Erythroblast (primary cell): ENCODE results near the gene SLC5A11.

Experiments used
- DNase-seq, 2 experiments: peaks; one replicate each; lab custom pipeline; 2025; lab: John Stamatoyannopoulos, UW
- GATA1 ChIP-seq: IDR thresholded peaks from 2 replicates; pipeline ENCODE4 v1.6.1; 2011; ENCODE audit warnings: low read depth, mild to moderate bottlenecking, control low read depth, low read length, moderate library complexity
- POLR2A ChIP-seq: IDR thresholded peaks from 2 replicates; pipeline ENCODE4 v1.6.1; 2011; ENCODE audit warnings: mild to moderate bottlenecking, low read length

The SLC5A11 gene

DNA sequence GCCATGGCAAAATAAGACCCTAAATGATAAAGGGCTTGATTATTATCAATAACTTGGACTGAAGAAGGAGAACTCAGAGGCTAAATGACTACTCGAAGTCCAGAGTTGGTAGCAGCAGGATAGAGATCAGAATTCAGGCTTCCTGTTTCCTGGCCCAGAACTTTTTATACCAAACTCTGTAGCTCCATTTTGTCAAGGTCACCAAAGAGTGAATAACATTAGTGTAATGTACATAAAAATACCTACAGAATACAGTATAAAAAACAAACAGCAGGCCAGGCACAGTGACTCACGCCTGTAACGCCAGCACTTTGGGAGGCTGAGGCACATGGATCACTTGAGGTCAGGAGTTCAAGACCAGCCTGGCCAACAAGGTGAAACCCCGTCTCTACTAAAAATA lies 90.4 kb downstream of the SLC5A11 start:
- DNase-seq = no peak
- TF ChIP-seq POLR2A (no peak), GATA1 (no peak)

GRCh38 chr16:24939224-24939623 lies 93.5 kb downstream of the SLC5A11 start:
- TF ChIP-seq POLR2A = no peak
- no peak for TF ChIP-seq GATA1

DNA sequence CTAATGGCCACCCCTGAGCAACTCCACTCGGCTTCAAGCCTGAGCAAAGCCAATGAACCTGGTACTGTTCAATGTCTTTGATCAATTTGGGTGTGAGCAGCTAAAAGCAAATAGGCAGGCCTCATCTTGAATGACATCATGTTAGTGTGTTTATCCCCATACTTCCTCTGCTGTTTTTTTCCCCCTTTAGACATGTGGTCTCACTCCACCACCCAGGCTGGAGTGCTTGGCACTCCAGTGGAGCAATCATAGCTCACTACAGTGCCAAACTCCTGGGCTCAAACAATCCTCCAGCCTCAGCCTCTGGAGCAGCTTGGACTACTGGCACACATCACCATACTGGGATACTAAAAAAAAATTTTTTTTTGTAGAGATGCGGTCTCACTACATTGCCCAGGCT lies 94.0 kb downstream of the SLC5A11 start:
- no peak for DNase-seq
- TF ChIP-seq POLR2A (no peak), GATA1 (no peak)

More at GRCh38 chr16:24939224-24939623, 93.5 kb downstream of the SLC5A11 start:
- DNase-seq = no peak

GRCh38 chr16:24943471-24943870 lies 97.7 kb downstream of the SLC5A11 start:
- TF ChIP-seq GATA1 = no peak
- no peak for TF ChIP-seq POLR2A
- DNase-seq = no peak

DNA sequence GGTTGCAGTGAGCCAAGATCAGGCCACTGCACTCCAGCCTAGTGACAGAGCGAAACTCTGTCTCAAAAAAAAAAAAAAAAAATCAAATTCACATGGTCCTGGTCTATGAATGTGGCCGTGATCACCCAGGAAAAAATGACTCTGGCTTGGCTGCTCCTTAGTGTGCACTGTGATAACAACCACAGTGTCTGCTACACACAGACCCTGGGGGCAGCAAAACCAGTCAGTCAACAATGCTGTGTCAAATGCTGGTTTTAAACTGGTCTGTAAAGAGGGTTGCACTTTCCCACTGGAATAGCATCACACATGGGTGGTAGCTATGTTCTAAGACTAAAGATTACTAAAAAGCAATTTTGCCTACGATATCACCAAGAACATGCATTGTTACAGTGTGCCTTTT lies 98.4 kb downstream of the SLC5A11 start:
- no peak for DNase-seq

DNA sequence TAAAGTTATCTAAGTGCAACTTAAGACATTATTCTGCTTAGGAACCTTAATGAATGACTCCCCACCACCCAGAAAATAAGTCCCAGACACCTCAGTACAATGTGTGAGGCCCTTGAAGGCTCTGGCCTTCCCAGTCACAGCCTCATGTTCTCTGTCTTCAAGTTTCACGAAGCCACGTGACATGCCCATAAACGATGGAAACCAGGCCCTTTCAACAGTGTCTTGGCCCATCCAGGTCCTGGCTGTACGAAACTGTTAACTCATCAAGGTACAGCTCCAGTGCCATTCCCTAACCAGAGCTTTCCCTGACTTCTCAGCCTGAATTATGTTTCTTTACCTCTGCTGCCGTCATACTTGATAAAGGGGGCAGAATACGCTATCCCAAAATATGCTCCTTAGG lies 100.4 kb downstream of the SLC5A11 start:
- no peak for TF ChIP-seq POLR2A
- no peak for TF ChIP-seq GATA1

More for the DNA sequence above, 98.4 kb downstream of the SLC5A11 start:
- TF ChIP-seq GATA1 (no peak), POLR2A (no peak)

DNA sequence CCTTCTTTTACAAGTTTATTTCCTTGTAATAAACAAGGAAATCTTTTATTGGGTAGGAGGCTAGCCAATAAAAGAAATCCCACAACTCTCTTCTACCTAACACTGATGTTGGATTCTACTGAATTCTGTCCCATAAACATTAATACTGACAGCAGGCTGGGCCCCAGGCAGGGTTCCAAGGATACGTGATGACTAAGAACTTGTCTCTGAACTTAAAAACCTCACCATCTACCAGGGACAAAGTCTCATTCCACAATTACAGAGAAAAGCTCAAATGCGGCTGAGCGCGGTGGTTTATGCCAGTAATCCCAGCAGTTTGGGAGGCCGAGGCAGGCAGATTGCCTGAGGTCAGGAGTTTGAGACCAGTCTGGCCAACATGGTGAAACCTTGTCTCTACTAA lies 104.5 kb downstream of the SLC5A11 start:
- TF ChIP-seq GATA1 (no peak), POLR2A (no peak)
- DNase-seq = no peak

More for the DNA sequence above, 100.4 kb downstream of the SLC5A11 start:
- no peak for DNase-seq

GRCh38 chr16:24953306-24953705 lies 107.5 kb downstream of the SLC5A11 start:
- DNase-seq = no peak
- TF ChIP-seq POLR2A = no peak
- TF ChIP-seq GATA1 = no peak

GRCh38 chr16:24953721-24954120 lies 108.0 kb downstream of the SLC5A11 start:
- DNase-seq = no peak
- no peak for TF ChIP-seq POLR2A
- no peak for TF ChIP-seq GATA1

GRCh38 chr16:24954137-24954536 lies 108.4 kb downstream of the SLC5A11 start:
- no peak for TF ChIP-seq GATA1
- TF ChIP-seq POLR2A = no peak

GRCh38 chr16:24955975-24956731 lies 110.4 kb downstream of the SLC5A11 start:
- TF ChIP-seq GATA1 (no peak), POLR2A (no peak)
- no peak for DNase-seq

More at GRCh38 chr16:24954137-24954536, 108.4 kb downstream of the SLC5A11 start:
- no peak for DNase-seq

- no peak for TF ChIP-seq GATA1
- TF ChIP-seq POLR2A = no peak
- DNase-seq = no peak
Measured at GRCh38 chr16:24957887-24958286, 112.1 kb downstream of the SLC5A11 start.
